ENCODE results near the gene CELF2. TPM values are rescaled to one million over a fixed set of nuclear protein-coding genes. Genes with fewer than 3 reads are reported as not detected.
A peak's percentile ranks its signal among the peaks of the same experiment; 100 is the strongest.

Gene CELF2
- total RNA-seq, 1 experiment from 2014 or later, result 0.27 TPM

GRCh38 chr10:11164803-11165590 lies 147.3 kb downstream of the CELF2 start:
- no peak overlapping the region for H3K4me3 ChIP-seq (ENCODE audit: low read depth, low read length)
- H3K27me3 Mint-ChIP-seq (ENCODE audit: insufficient read depth, unreplicated experiment), result peaks cover 27% of the 10 kb centered on the region

GRCh38 chr10:11165591-11166543 lies 148.2 kb downstream of the CELF2 start:
- intact Hi-C loops (cut with micrococcal nuclease; ENCODE audit: unreplicated experiment), result no loop called here
- H3K36me3 ChIP-seq (ENCODE audit: control insufficient read depth, insufficient read depth, low read length), result no peaks in the 10 kb centered on the region
- Mint-ChIP-seq H3K27me3 (ENCODE audit: insufficient read depth, unreplicated experiment) (peaks cover 27% of the 10 kb centered on the region), H3K4me3 (ENCODE audit: unreplicated experiment) (no peak overlapping the region), H3K27ac (ENCODE audit: unreplicated experiment) (no peak overlapping the region), H3K9me3 (ENCODE audit: unreplicated experiment) (peaks cover 21% of the 10 kb centered on the region), H3K4me1 (ENCODE audit: low read depth, unreplicated experiment) (no peaks in the 10 kb centered on the region), H3K36me3 (ENCODE audit: insufficient read depth, unreplicated experiment) (no peaks in the 10 kb centered on the region)
- CTCF ChIA-PET, result no interaction called here
- H3K4me3 ChIP-seq (ENCODE audit: low read depth, low read length), result no peak overlapping the region
- peak in 1 of 2 experiments; percentile 30 for TF ChIP-seq CTCF (IDR thresholded peaks at IDR 0.05; ENCODE audit: insufficient read depth in 1 of 2, low read depth in 1 of 2, low read length in 1 of 2, severe bottlenecking in 1 of 2, unreplicated experiment in 1 of 2)
- no peaks in the 10 kb centered on the region for H3K27me3 ChIP-seq (replicated peaks; ENCODE audit: control insufficient read depth, insufficient read depth, low read length)
- POLR2A ChIA-PET, result interaction anchor here (0.7 kb wide), 1 partner anchor 1621 kb away, joined by 13 read pairs; no protein-coding TSS in a partner anchor
- no peak for DNase-seq
- peaks cover 7% of the 10 kb centered on the region; the same call in 1 of the 2 replicates for H3K9me3 ChIP-seq
- BruUV-seq (replicated peaks), result no TSS peak
- no peaks in the 10 kb centered on the region for H3K4me1 ChIP-seq

More at GRCh38 chr10:11164803-11165590, 147.3 kb downstream of the CELF2 start:
- H3K9me3 Mint-ChIP-seq (ENCODE audit: unreplicated experiment), result peaks cover 21% of the 10 kb centered on the region
- no peaks in the 10 kb centered on the region for H3K4me1 Mint-ChIP-seq (ENCODE audit: low read depth, unreplicated experiment)
- no peaks in the 10 kb centered on the region for H3K36me3 ChIP-seq (ENCODE audit: control insufficient read depth, insufficient read depth, low read length)
- no peak overlapping the region for H3K27ac Mint-ChIP-seq (ENCODE audit: unreplicated experiment)
- DNase-seq, result no peak
- no peak overlapping the region for H3K4me3 Mint-ChIP-seq (ENCODE audit: unreplicated experiment)
- intact Hi-C loops (cut with micrococcal nuclease; ENCODE audit: unreplicated experiment), result no loop called here
- peaks cover 7% of the 10 kb centered on the region; the same call in 1 of the 2 replicates for H3K9me3 ChIP-seq
- no peak for TF ChIP-seq CTCF (IDR thresholded peaks at IDR 0.05; ENCODE audit: insufficient read depth in 1 of 2, low read depth in 1 of 2, low read length in 1 of 2, severe bottlenecking in 1 of 2, unreplicated experiment in 1 of 2)
- H3K27me3 ChIP-seq (replicated peaks; ENCODE audit: control insufficient read depth, insufficient read depth, low read length), result no peaks in the 10 kb centered on the region
- H3K4me1 ChIP-seq, result no peaks in the 10 kb centered on the region
- no peaks in the 10 kb centered on the region for H3K36me3 Mint-ChIP-seq (ENCODE audit: insufficient read depth, unreplicated experiment)
- ChIA-PET CTCF (no interaction called here), POLR2A (interaction anchor here (0.7 kb wide), 1 partner anchor 1620 kb away, joined by 13 read pairs; no protein-coding TSS in a partner anchor)
- no TSS peak for BruUV-seq (replicated peaks)

GRCh38 chr10:11166550-11166949 lies 148.9 kb downstream of the CELF2 start:
- Histone ChIP-seq H3K4me1 (no peaks in the 10 kb centered on the region), H3K4me3 (ENCODE audit: low read depth, low read length) (no peak overlapping the region), H3K36me3 (ENCODE audit: control insufficient read depth, insufficient read depth, low read length) (no peaks in the 10 kb centered on the region), H3K9me3 (peaks cover 4% of the 10 kb centered on the region; the same call in 1 of the 2 replicates), H3K27me3 (replicated peaks; ENCODE audit: control insufficient read depth, insufficient read depth, low read length) (no peaks in the 10 kb centered on the region)
- no peak for TF ChIP-seq CTCF (IDR thresholded peaks at IDR 0.05; ENCODE audit: insufficient read depth in 1 of 2, low read depth in 1 of 2, low read length in 1 of 2, severe bottlenecking in 1 of 2, unreplicated experiment in 1 of 2)
- Mint-ChIP-seq H3K4me3 (ENCODE audit: unreplicated experiment) (no peak overlapping the region), H3K9me3 (ENCODE audit: unreplicated experiment) (peaks cover 19% of the 10 kb centered on the region), H3K36me3 (ENCODE audit: insufficient read depth, unreplicated experiment) (no peaks in the 10 kb centered on the region), H3K27ac (ENCODE audit: unreplicated experiment) (no peak overlapping the region), H3K27me3 (ENCODE audit: insufficient read depth, unreplicated experiment) (peaks cover 27% of the 10 kb centered on the region), H3K4me1 (ENCODE audit: low read depth, unreplicated experiment) (no peaks in the 10 kb centered on the region)
- no peak for DNase-seq
- ChIA-PET CTCF (no interaction called here), POLR2A (no interaction called here)
- no TSS peak for BruUV-seq (replicated peaks)
- intact Hi-C loops (cut with micrococcal nuclease; ENCODE audit: unreplicated experiment), result no loop called here
